ENCODE results near the gene PCA3. TPM values are rescaled to one million over a fixed set of nuclear protein-coding genes. Genes with fewer than 3 reads are reported as not detected.

PCA3 gene
- total RNA-seq, 1 donor from 2014 or later = not detected

DNA sequence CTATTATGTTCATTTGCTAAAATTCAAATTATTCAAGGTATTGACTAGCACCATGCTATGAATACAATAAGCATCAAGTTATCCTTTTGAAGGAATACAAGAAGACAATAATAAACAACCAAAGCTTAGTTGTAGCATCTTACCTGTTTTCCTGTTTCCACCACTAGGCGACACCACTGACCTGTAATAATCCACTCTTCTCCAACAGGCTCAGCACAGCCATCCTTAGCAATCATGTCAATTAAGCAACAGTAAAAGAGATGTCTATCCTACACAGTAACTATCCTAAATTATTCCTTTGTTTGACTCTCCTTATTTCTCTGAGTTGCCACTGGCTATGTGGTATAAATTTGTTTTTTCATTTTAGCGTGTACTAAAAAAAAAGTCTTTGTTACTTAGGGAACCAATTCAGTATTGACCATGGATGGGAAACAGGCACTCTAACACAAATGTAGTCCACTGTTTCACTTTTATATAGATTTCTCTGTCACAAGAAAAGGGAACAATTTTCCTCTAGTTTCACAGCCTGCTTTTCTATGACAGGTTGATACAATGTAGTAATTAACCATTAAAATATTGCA lies 46.2 kb downstream of the PCA3 start:
- POLR2A ChIA-PET = no interaction called here
- CTCF ChIA-PET = interaction anchor here (0.6 to 1.0 kb wide), 3 partner anchors 100 to 341 kb away, joined by 3 to 4 read pairs (median 3); no protein-coding TSS in a partner anchor
- no peak for DNase-seq
- no peak overlapping the region for H3K4me3 Mint-ChIP-seq
- H3K27ac Mint-ChIP-seq = no peak overlapping the region
- no peaks in the 10 kb centered on the region for H3K9me3 Mint-ChIP-seq
- H3K27me3 Mint-ChIP-seq = peaks cover 17% of the 10 kb centered on the region
- TF ChIP-seq, protein P1, sequence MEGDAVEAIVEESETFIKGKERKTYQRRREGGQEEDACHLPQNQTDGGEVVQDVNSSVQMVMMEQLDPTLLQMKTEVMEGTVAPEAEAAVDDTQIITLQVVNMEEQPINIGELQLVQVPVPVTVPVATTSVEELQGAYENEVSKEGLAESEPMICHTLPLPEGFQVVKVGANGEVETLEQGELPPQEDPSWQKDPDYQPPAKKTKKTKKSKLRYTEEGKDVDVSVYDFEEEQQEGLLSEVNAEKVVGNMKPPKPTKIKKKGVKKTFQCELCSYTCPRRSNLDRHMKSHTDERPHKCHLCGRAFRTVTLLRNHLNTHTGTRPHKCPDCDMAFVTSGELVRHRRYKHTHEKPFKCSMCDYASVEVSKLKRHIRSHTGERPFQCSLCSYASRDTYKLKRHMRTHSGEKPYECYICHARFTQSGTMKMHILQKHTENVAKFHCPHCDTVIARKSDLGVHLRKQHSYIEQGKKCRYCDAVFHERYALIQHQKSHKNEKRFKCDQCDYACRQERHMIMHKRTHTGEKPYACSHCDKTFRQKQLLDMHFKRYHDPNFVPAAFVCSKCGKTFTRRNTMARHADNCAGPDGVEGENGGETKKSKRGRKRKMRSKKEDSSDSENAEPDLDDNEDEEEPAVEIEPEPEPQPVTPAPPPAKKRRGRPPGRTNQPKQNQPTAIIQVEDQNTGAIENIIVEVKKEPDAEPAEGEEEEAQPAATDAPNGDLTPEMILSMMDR (IDR thresholded peaks at IDR 0.05) = no peak
- no peak for ATAC-seq (ENCODE audit: low read depth)
- H3K4me1 Mint-ChIP-seq = no peaks in the 10 kb centered on the region
- intact Hi-C loops (cut with micrococcal nuclease) = loop anchor here (1.0 kb wide), 3 partner anchors 177 to 340 kb away; no protein-coding TSS in a partner anchor
- no peaks in the 10 kb centered on the region for H3K36me3 Mint-ChIP-seq (ENCODE audit: low read depth)

DNA sequence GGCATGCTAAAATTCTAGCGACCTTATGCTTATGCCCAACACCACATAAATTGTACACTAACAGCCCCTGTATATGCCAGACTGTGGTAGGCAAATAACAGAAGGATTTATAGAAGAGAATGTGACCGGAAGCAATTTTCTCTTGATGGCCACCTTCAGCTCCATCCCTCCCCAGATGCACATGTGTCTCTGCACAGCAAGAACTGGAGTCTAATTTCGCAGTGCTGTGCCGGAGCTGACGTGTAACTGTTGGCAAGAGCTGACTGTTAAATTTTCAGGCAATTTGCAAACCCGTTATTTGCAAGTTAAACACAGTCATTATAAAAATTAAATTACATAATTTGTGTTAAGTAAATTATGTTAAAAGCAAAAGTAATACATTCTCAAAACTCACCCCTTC lies 48.4 kb downstream of the PCA3 start:
- TF ChIP-seq, protein P1 (IDR thresholded peaks at IDR 0.05) = no peak
- Mint-ChIP-seq H3K4me3 (no peak overlapping the region), H3K9me3 (no peaks in the 10 kb centered on the region), H3K4me1 (no peaks in the 10 kb centered on the region), H3K27me3 (peaks cover 17% of the 10 kb centered on the region), H3K36me3 (ENCODE audit: low read depth) (no peaks in the 10 kb centered on the region), H3K27ac (no peak overlapping the region)
- CTCF ChIA-PET = interaction anchor here (1.6 kb wide), 1 partner anchor 183 kb away, joined by 3 read pairs; no protein-coding TSS in a partner anchor
- intact Hi-C loops (cut with micrococcal nuclease) = no loop called here
- POLR2A ChIA-PET = no interaction called here
- no peak for ATAC-seq (ENCODE audit: low read depth)
- no peak for DNase-seq

DNA sequence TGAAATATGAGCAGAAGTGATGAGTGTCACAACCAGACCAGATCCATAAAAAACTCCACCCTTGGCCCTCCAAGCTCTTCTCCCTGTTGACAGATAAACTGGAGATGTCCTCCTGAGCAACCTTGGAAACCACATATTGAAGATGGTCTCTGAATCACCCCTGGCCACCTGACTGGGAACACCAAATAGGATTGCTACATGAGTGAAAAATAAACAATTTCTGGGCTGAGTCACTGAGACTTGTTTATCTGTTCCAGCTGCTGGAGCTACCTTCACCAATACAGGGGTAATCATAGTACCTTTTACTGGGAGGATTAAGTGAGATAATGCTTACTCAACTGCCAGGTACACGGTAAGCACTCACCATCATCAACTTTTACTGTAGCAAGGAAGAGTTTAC lies 53.3 kb downstream of the PCA3 start:
- DNase-seq = no peak
- no peak overlapping the region for H3K4me3 Mint-ChIP-seq
- no peaks in the 10 kb centered on the region for H3K4me1 Mint-ChIP-seq
- TF ChIP-seq, protein P1 (IDR thresholded peaks at IDR 0.05) = no peak
- ChIA-PET CTCF (no interaction called here), POLR2A (no interaction called here)
- no peak for ATAC-seq (ENCODE audit: low read depth)
- no peak overlapping the region for H3K27ac Mint-ChIP-seq
- H3K27me3 Mint-ChIP-seq = peaks cover 5% of the 10 kb centered on the region
- no peaks in the 10 kb centered on the region for H3K9me3 Mint-ChIP-seq
- H3K36me3 Mint-ChIP-seq (ENCODE audit: low read depth) = no peaks in the 10 kb centered on the region
- intact Hi-C loops (cut with micrococcal nuclease) = no loop called here

DNA sequence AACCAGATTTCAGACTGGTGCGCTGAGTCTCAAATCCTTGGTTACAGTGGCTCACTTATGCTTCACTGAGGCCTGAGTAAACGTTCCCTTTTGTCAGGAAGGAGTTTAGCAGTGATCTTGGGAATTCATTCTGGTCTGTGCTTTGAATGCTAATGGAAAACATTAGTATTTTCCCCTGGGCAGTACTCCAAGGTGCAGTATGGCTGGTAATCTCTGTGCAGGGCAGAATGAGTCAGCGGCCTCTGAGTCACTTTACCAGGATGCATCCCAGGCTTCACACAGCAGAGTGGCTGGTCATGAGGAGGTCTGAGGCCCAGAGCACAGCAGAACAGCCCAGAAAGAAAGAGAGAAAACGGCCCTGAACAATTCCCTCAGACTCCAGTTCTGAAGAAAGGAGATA lies 54.0 kb downstream of the PCA3 start:
- Mint-ChIP-seq H3K36me3 (ENCODE audit: low read depth) (no peaks in the 10 kb centered on the region), H3K27ac (no peak overlapping the region), H3K27me3 (peaks cover 5% of the 10 kb centered on the region), H3K4me3 (no peak overlapping the region), H3K9me3 (no peaks in the 10 kb centered on the region), H3K4me1 (no peaks in the 10 kb centered on the region)
- CTCF ChIA-PET = no interaction called here
- no peak for DNase-seq
- intact Hi-C loops (cut with micrococcal nuclease) = no loop called here
- no peak for ATAC-seq (ENCODE audit: low read depth)
- TF ChIP-seq, protein P1 (IDR thresholded peaks at IDR 0.05) = no peak
- POLR2A ChIA-PET = no interaction called here

DNA sequence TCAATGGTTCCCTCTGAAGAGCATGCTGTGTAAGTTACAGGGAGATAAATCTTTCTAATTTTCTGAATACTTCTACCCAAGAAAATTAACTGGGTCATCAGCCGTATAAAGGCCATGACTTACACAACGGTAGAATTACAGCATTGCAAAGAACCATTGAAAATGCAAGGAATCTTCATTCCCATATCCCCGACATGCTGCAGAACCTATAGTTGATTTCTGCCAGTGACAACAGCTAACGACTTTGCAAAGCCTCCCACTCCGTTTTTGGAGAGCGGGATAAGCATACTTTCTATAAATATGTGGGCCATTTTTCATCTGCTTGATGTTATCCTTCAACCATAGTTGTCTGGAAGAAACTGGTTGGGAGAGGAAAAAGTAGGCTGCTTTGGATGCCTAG lies 56.2 kb downstream of the PCA3 start:
- intact Hi-C loops (cut with micrococcal nuclease) = no loop called here
- Mint-ChIP-seq H3K4me3 (no peak overlapping the region), H3K9me3 (no peaks in the 10 kb centered on the region), H3K4me1 (no peaks in the 10 kb centered on the region), H3K27ac (no peak overlapping the region), H3K27me3 (peaks cover 1% of the 10 kb centered on the region), H3K36me3 (ENCODE audit: low read depth) (no peaks in the 10 kb centered on the region)
- TF ChIP-seq, protein P1 (IDR thresholded peaks at IDR 0.05) = no peak
- ATAC-seq (ENCODE audit: low read depth) (no peak), DNase-seq (no peak)
- CTCF ChIA-PET = no interaction called here
- POLR2A ChIA-PET = no interaction called here
